ENCODE data around the gene PRAME. TPM values are rescaled to one million over a fixed set of nuclear protein-coding genes. Genes with fewer than 3 reads are reported as not detected.

The PRAME gene
- total and polyA plus RNA-seq, 2 of the 13 experiments (the other 11 are each of a cell fraction or from before 2014, with no cell fraction given) = 0.11 to 0.83 TPM

DNA sequence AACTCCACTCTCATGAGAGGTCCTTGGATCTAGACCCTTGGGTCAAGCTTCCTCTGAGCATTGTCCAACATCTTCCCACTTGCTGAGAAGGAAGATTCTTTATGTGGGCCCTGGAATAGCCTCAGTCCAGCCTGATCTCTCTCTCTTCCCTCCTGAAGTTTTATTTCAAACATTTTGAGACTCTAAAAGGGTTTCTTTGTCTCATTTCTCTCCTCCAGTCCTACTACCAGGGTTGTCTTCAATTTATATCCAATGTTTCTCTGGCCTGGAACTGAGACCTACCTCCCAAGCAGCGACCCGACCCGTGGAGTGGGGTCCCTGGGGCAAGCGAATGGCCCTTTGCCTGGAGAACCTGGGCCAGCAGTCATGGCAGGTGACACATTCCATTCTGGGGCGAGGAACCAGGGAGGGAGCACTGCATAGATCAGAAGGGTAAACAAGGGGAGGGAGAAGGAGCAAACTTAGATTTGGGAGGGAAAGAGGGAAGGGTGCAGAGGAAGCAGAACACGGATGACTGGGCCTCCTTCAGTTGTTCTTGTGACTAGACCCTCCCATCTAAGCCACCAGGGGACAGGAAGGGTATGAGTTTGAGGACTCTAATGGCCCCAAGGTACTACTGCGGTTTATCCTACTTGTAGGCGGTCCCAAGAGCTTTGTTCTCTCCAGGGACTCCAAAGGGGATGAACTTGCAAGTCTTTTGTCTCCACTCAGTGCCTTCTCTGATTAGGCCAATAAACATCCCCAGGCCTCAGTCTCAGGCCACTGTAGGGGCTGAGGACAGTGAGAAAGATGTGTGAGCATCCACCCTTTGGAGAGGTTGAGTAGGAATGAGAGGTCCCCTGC lies 14.2 kb upstream of the PRAME start:
- H3K9me3 ChIP-seq (ENCODE audit: low read length) = no peaks in the 10 kb centered on the region
- POLR2A ChIA-PET = no interaction called here
- H2AFZ ChIP-seq (ENCODE audit: low read length) = no peak overlapping the region
- H3K4me3 ChIP-seq (replicated peaks in 1 of 3; ENCODE audit: insufficient read depth in 1 of 3, low read depth in 2 of 3, low read length in 3 of 3) = no peak overlapping the region
- FAIRE-seq (no peak), DNase-seq (ENCODE audit: low spot score) (no peak), ATAC-seq (no peak)
- H3K27me3 ChIP-seq (ENCODE audit: control insufficient read depth in 1 of 2, insufficient read depth in 2 of 2, low read length in 2 of 2) = peaks cover 1 to 35% of the 10 kb centered on the region in 2 experiments; a peak in 3 of 5 replicates
- H3K4me2 ChIP-seq (ENCODE audit: low read depth, low read length) = no peak overlapping the region
- intact Hi-C loops (cut with micrococcal nuclease; ENCODE audit: unreplicated experiment) (no loop called here), in situ Hi-C loops (cut with HindIII; ENCODE audit: extremely low pct_ligation_motif_present, low pct_unique_long_range_greater_than_20kb) (no loop called here)
- TF ChIP-seq, protein P1, sequence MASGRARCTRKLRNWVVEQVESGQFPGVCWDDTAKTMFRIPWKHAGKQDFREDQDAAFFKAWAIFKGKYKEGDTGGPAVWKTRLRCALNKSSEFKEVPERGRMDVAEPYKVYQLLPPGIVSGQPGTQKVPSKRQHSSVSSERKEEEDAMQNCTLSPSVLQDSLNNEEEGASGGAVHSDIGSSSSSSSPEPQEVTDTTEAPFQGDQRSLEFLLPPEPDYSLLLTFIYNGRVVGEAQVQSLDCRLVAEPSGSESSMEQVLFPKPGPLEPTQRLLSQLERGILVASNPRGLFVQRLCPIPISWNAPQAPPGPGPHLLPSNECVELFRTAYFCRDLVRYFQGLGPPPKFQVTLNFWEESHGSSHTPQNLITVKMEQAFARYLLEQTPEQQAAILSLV (CRISPR knock-in tag; IDR thresholded peaks at IDR 0.05; ENCODE audit: borderline replicate concordance) = no peak
- TF ChIP-seq IRX3 (CRISPR knock-in tag; IDR thresholded peaks at IDR 0.05; ENCODE audit: borderline replicate concordance, low read depth) (no peak), ELF3 (CRISPR knock-in tag; IDR thresholded peaks at IDR 0.05) (no peak), SMARCC2 (IDR thresholded peaks at IDR 0.05) (no peak), ZSCAN31 (CRISPR knock-in tag; IDR thresholded peaks at IDR 0.05; ENCODE audit: low read depth) (no peak), PRPF4 (IDR thresholded peaks at IDR 0.05; ENCODE audit: low read depth, low read length, poor library complexity, severe bottlenecking) (no peak), MEIS1 (CRISPR knock-in tag; IDR thresholded peaks at IDR 0.05; ENCODE audit: borderline replicate concordance) (no peak)
- TF ChIP-seq, protein P2, sequence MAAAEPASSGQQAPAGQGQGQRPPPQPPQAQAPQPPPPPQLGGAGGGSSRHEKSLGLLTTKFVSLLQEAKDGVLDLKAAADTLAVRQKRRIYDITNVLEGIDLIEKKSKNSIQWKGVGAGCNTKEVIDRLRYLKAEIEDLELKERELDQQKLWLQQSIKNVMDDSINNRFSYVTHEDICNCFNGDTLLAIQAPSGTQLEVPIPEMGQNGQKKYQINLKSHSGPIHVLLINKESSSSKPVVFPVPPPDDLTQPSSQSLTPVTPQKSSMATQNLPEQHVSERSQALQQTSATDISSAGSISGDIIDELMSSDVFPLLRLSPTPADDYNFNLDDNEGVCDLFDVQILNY (CRISPR knock-in tag; conservative IDR thresholded peaks at IDR 0.05) = no peak
- TF ChIP-seq, protein P3, sequence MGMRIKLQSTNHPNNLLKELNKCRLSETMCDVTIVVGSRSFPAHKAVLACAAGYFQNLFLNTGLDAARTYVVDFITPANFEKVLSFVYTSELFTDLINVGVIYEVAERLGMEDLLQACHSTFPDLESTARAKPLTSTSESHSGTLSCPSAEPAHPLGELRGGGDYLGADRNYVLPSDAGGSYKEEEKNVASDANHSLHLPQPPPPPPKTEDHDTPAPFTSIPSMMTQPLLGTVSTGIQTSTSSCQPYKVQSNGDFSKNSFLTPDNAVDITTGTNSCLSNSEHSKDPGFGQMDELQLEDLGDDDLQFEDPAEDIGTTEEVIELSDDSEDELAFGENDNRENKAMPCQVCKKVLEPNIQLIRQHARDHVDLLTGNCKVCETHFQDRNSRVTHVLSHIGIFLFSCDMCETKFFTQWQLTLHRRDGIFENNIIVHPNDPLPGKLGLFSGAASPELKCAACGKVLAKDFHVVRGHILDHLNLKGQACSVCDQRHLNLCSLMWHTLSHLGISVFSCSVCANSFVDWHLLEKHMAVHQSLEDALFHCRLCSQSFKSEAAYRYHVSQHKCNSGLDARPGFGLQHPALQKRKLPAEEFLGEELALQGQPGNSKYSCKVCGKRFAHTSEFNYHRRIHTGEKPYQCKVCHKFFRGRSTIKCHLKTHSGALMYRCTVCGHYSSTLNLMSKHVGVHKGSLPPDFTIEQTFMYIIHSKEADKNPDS (CRISPR knock-in tag; IDR thresholded peaks at IDR 0.05) = no peak
- TF ChIP-seq, protein P4, sequence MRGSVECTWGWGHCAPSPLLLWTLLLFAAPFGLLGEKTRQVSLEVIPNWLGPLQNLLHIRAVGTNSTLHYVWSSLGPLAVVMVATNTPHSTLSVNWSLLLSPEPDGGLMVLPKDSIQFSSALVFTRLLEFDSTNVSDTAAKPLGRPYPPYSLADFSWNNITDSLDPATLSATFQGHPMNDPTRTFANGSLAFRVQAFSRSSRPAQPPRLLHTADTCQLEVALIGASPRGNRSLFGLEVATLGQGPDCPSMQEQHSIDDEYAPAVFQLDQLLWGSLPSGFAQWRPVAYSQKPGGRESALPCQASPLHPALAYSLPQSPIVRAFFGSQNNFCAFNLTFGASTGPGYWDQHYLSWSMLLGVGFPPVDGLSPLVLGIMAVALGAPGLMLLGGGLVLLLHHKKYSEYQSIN (CRISPR knock-in tag; IDR thresholded peaks at IDR 0.05; ENCODE audit: borderline replicate concordance) = no peak
- CTCF ChIA-PET (ENCODE audit: low intra/inter-chr PET ratio, low total read pairs) = no interaction called here
- 0% methylated on average over 8 of the region's 8 CpGs for WGBS (ENCODE audit: low lambda C conversion rate)
- no peaks in the 10 kb centered on the region for H3K36me3 ChIP-seq (replicated peaks in 1 of 2; ENCODE audit: control insufficient read depth in 1 of 2, insufficient read depth in 2 of 2, low read length in 2 of 2)
- no peaks in the 10 kb centered on the region for H3K79me2 ChIP-seq (ENCODE audit: insufficient read depth, low read length)
- no peaks in the 10 kb centered on the region; the same call in 1 of the 2 replicates for H4K20me1 ChIP-seq (ENCODE audit: insufficient read depth, low read length)
- no peak overlapping the region for H3K27ac ChIP-seq (ENCODE audit: extremely low read length, insufficient read depth, low read length)
- H3K9ac ChIP-seq (ENCODE audit: insufficient read depth, low read depth, low read length) = no peak overlapping the region
- no TSS peak for BruUV-seq (replicated peaks)
- no peaks in the 10 kb centered on the region for H3K4me1 ChIP-seq (ENCODE audit: insufficient read depth, low read length)

Measured in HepG2 (cell line).